ENCODE measurements around the gene ALG14.
"Not testable (repeated sequence)": the region's sequence is repeated elsewhere in the genome, so short reads cannot be mapped to it uniquely, and the experiment has no call there.

Gene ALG14

GRCh38 chr1:95043141-95043980 is 29.4 kb downstream of the ALG14 start:
- DNase-seq (ENCODE audit: low read depth in 3 of 3, low spot score in 1 of 3): peak; percentile 41 to 60 (median 49)

- no peak for DNase-seq (ENCODE audit: low read depth in 3 of 3, low spot score in 1 of 3)
Measured at GRCh38 chr1:95042286-95042685, 30.5 kb downstream of the ALG14 start.

- DNase-seq (ENCODE audit: low read depth in 3 of 3, low spot score in 1 of 3): no peak
Measured at GRCh38 chr1:95041491-95042165, 31.1 kb downstream of the ALG14 start.

GRCh38 chr1:95040032-95040525 is 32.7 kb downstream of the ALG14 start:
- DNase-seq (ENCODE audit: low read depth in 3 of 3, low spot score in 1 of 3): no peak

GRCh38 chr1:95039360-95040031 is 33.3 kb downstream of the ALG14 start:
- no peak for DNase-seq (ENCODE audit: low read depth in 3 of 3, low spot score in 1 of 3)

GRCh38 chr1:95035536-95035935 is 37.2 kb downstream of the ALG14 start:
- DNase-seq (ENCODE audit: low read depth in 3 of 3, low spot score in 1 of 3): no peak

- no peak for DNase-seq (ENCODE audit: low read depth in 3 of 3, low spot score in 1 of 3)
Measured at GRCh38 chr1:95034506-95034905, 38.2 kb downstream of the ALG14 start.

- DNase-seq (ENCODE audit: low read depth in 3 of 3, low spot score in 1 of 3): no peak
Measured at GRCh38 chr1:95033843-95034242, 38.9 kb downstream of the ALG14 start.

- no peak for DNase-seq (ENCODE audit: low read depth in 3 of 3, low spot score in 1 of 3)
Measured at GRCh38 chr1:95029532-95029931, 43.2 kb downstream of the ALG14 start.

- no peak for DNase-seq (ENCODE audit: low read depth in 3 of 3, low spot score in 1 of 3)
Measured at GRCh38 chr1:95028954-95029353, 43.8 kb downstream of the ALG14 start.

- DNase-seq (ENCODE audit: low read depth in 3 of 3, low spot score in 1 of 3): no peak
Measured at GRCh38 chr1:95027046-95027445, 45.7 kb downstream of the ALG14 start.

- DNase-seq (ENCODE audit: low read depth in 3 of 3, low spot score in 1 of 3): no peak
Measured at GRCh38 chr1:95023399-95024043, 49.2 kb downstream of the ALG14 start.

GRCh38 chr1:95022644-95022926 is 50.2 kb downstream of the ALG14 start:
- DNase-seq (ENCODE audit: low read depth in 3 of 3, low spot score in 1 of 3): no peak

- no peak for DNase-seq (ENCODE audit: low read depth in 3 of 3, low spot score in 1 of 3)
Measured at GRCh38 chr1:95021805-95022643, 50.7 kb downstream of the ALG14 start.

GRCh38 chr1:95021119-95021518 is 51.6 kb downstream of the ALG14 start:
- DNase-seq (ENCODE audit: low read depth in 3 of 3, low spot score in 1 of 3): no peak

GRCh38 chr1:95019466-95019865 is 53.3 kb downstream of the ALG14 start:
- not testable (repeated sequence) for DNase-seq (ENCODE audit: low read depth in 3 of 3, low spot score in 1 of 3)

GRCh38 chr1:95018602-95019369 is 54.0 kb downstream of the ALG14 start:
- DNase-seq (ENCODE audit: low read depth in 3 of 3, low spot score in 1 of 3): no peak

- DNase-seq (ENCODE audit: low read depth in 3 of 3, low spot score in 1 of 3): no peak
Measured at GRCh38 chr1:95017775-95018174, 55.0 kb downstream of the ALG14 start.

- DNase-seq (ENCODE audit: low read depth in 3 of 3, low spot score in 1 of 3): no peak
Measured at GRCh38 chr1:95015076-95015475, 57.7 kb downstream of the ALG14 start.
